GM18508 (cell line): Measurements from ENCODE around the gene RFNG.

ENCODE experiments used
- ATAC-seq: cut with Tn5 transposase; IDR thresholded peaks from one replicate; pipeline ENCODE4 v1.9.1; 2021; ENCODE audit warnings: moderate number of reproducible peaks; ENCODE audit not compliant: insufficient read depth, unreplicated experiment

RFNG gene

DNA sequence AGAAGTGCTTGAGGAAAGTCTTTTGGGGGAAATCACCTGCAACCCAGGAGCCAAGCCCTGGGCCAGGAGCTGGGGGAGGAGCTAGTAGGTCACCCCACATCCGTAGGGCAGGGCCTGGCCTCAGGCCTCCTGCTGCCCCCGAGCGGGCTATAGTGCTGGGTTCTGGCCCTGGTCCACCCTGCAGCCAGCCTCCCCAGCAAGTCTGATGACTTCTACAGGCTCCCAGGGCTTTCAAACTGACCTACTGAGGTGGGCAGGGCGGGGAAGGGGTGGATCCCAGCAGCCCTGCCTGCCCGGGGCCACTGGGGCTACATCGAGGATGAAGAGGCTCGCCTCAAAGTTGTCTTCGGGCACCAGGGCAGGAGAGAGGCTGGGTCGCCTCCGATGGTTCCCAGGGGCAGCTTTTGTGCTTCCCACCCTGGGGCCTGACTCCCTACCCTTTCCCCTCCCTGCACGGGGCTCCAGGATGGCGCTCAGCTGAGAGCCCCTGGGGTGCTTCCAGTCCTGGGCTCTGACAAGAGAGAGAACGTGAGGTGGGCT lies 33.9 kb downstream of the RFNG start:
- ATAC-seq = no peak

DNA sequence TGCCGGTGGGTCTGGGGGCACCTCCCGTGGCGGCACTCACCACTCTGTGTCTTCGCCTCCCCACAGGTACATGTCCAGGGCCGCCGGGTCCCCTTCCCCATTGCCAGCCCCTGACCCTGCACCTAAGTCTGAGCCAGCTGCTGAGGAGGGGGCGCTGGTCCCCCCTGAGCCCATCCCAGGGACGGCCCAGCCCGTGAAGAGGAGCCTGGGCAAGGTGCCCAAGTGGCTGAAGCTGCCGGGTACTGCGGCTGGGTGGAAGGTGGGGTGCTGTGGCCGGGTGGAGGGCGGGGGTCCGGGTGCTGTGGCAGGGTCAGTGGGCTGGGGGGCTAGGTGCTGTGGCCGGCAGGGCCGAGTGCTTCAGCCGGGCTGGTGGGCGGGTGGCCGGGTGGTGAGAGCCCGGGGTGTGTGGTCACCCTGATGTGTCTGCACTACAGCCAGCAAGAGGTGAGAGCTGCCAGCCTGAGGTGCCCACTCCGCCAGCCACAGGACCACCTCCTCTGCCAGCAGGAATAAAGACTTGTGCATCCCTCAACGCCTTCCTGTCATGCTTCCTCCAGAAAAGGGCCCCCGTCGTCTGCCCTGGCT lies 34.6 kb downstream of the RFNG start:
- ATAC-seq = no peak

DNA sequence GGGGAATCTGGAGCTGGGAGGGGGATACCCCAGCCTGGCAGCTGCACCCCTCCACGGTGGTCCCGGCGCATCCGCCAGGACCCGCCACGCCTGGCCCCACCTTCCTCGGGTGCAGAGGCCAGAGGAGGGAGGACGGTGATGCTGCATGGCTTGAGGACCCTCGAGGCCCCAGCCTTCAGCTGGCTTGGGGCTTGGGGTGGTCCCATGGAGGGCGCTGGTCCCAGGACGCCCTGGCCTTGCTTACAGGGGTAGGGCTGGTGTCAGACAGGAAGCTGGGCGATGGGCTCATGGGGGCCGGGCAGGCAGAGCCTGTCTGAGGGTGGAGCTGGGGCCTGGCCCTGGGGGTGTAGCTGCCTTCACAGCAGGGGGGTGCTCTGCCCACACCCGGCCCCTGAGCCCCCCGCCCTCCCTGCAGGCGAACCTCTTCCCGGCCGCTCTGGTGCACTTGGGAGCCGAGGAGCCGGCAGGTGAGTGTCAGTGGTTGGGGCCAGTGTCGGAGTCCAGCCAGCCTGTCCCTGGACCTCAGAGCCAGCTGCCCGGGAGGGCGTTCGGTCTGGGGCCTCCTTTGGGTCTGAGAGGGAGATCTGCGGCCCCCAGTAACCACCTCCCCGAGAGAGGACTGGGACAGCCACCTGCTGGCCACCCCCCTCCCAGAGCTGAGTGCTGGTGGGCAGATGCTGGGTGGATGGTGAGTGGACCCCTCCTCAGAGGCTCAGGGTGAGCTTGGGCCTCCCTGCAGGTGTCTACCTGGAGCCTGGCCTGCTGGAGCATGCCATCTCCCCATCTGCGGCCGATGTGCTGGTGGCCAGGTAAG lies 35.3 kb downstream of the RFNG start:
- ATAC-seq = no peak

DNA sequence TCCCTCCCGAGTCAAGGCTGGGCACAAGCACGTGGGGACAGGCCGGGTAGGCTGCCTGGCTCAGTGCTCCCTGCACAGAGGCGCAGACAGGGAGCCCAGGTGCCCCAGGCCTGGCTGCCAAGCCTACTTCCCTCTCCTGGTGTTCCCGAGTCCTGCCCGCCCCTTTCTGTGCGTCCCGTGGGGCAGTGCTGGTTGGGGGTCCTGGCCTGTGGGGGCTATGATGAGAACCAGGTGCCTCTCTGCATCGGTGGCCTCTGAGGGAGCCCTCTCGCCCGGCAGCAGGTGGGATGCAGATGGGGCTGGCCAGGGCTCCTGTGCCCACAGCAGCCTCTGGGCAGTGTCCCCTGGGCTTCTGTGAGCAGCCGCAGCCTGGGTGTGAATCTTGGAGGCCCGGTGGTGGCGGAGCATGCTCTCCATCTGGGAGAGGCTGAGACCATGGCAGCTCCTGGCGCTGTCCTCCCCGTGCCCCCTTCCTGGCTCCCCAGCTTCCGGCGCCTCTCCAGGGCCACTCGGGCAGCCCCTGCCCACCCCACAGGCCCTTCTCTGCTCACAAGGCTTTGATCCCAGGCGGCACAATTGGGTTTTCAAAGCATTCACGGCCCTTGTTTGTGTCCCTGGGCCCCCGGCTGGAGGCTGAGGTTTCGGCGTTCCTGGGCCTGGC lies 36.2 kb downstream of the RFNG start:
- ATAC-seq = no peak

DNA sequence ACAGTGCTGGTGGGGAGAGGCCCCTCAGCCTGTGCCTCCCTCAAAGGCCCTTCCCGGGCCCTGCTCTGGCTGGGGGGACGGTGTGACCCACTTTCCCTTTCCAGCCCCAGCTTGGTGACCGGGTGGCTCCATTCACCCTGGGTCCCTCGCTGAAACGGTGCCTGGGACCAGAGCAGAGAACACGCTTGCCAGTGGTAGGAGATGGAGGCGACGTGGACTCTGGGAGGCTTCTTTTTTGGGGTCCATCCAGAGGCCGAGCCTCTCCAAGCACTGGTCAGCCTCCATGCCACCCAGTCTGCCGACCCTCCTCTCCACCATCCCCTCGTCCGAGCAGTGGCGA lies 36.7 kb downstream of the RFNG start:
- ATAC-seq = no peak

DNA sequence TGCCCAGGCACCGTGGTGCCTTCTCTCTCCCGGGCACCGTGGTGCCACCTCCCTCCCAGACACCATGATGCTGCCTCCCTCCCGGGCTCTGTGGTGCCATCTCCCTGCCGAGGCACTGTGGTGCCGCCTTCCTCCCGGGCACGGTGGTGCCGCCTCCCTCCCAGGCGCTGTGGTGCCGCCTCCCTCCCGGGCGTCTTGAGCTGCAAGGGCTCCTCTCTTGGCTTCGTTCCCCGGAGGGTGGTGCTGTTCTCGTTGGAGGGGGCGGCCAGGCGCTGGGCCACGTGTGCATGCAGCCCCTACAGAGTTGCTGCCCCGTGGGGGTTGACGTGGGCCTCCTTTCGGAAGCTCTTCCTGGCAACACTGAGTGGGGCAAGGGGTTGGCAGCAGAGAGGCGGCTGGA lies 37.2 kb downstream of the RFNG start:
- no peak for ATAC-seq

DNA sequence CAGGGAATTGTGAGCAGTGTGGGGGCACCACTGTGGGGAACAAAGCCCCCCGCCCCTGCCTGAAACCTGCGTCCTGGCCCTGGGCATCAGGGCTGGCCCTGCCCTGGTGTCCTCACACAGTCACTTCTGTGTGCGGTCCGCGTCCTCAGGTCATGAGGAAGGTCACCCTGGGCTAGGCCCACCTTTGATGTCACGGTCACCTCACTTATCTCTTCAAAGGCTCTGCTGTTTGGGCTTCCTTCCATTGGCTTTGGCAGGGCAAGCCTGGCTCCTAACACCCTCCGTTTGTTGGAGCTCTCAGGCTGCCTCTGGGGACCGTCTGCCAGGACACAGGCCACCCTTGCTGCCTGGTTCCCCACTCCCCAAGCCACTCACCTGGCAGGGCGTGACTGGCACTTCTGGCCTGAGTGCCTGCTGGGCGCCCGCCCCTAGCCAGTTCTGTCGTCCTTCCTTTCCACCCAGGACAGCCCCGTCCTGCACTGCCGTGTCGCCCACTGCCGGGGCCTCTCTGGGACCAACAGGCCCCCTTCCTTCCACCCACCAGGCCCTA lies 37.8 kb downstream of the RFNG start:
- ATAC-seq = no peak

DNA sequence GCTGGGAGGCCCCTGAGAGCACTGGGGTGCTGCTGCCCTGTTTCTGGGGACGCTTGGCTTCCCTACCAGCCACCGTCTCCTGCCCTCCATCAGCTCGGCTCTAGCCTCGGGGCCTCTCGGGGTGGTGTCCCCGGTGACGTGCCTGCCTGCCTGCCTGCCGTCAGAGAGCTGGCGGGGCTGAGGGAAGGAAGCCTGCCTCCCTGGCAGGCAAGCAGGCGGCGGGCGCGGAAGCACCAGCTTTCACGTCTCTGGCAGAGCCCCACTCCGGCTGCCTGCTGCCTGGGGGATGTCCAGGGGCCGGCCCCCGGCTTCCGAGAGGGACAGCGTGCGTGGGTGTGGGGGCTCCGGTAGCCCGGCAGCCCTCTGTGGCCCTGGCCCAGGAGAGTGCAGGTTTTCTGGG lies 38.3 kb downstream of the RFNG start:
- no peak for ATAC-seq

DNA sequence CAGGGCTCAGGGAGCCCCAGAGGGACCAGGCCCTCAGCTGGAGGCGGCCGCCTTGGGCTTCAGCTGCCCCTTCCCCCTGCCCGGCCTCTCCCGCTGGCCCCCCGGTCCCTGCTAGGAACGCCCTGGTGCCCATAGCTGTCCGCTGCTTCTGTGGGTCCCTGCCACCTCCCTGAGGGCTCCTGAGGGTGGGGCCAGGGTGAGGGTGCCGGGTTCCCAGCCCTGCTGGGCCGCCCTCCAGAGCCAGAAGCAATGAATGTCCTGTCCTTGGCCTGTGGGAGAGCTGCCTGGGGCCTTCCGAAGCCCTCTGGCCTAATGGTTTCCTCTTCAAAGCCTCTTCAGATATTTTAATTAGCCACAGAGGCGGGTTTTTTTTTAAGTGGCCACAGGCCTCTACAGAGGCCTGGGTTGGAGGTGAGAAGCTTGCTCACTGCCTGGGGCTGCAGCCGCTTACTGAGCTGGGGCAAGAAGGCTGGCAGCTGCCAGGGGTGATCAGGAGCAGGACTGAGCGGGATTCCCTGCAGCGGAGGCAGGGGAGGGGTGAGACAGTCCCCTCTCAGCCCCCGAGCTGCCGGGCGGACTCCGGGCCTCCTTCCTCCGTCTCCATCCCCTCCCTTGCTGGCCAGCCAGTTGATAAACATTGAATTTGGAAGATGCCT lies 38.8 kb downstream of the RFNG start:
- no peak for ATAC-seq

DNA sequence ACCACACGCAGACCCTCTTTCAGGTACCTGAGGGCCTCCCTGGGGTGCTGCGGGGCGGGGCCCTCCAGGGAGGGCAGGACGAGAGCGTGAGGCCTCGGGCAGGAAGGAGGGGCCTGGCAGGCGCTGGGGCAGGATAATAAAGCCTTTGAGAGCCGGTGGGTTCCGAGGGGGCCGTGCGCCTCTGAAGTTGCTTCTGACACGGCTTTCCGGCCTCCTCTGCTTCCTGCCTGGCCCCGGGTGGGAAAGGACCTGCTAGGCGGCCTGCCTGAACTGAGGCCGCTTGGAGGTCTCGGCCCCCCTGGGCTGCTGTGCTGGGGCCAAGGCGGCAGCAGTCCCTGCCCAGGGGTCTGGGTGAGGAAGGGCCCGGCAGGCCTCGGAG lies 39.4 kb downstream of the RFNG start:
- no peak for ATAC-seq

DNA sequence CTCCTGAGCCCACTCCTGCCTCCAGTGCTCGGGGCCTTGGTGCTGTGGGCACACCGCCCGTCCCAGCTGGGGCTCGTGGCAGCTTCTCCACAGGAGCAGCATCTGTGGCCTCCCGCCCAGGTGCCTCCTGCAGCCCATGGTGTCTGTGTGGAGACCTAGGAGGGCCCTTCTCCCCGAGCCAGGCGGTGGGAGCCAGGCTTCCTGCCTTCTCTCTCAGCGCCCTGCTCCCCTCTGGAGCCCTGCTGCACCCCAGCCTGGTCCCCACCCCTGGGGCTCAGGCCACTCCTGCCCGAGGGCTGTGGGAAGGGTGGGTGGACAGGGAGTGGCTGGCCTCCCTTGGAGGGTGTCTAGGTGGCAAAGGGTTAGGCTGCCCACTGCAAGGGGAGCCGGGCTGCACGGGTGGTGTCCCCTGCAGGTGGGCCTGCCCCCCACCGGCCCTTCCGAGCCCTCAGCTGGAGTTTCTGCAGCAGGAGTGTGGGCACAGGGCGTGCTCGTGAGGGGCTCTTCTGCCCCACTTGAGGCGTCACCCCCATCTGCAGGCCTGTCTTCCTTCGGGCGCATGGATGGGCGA lies 39.9 kb downstream of the RFNG start:
- ATAC-seq = no peak

DNA sequence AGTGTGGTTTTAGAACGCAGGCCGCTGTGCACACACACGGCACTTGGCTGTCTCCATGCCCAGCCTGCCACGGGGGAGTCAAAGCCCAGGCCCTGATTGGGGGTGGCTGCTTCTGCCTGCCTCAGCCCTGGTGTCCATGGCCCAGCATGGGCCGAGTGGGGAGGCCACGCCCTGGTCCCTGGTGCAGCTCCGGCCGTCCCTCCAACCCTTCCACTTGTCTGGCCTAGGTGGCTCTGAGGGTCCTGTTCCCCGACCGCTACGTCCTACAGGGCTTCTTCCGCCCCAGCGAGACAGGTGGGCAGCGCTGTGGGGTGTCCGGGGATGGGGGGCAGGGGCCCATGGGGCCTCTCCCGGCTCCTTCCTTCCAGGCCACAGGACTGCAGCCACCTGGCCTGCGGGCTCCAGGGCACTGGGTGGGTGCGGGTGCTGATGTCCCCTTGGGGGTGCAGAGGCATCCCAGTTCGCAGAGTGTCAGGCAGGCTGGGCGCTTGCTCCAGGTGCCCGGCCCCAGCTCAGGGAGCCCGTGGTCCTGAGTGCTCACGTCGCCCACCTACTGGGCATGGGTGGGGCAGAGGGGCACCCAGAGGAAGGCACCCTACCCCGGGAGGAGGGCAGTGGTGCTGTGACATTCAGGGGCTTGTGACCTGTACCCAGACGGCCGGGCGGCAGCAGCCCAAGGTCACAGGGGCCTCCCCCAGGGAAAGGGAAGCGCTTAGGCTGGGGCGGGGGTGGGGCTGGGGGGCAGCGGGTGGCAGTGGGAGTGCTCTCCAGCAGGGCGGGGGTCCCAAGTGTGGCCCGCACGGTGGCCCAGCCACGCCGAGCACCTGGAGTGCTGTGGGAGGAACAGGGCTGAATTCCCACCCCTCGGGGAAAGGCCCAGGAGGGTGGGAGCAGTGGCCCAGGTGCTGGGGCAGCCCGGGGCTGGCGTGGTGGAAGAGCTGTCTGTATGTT lies 40.8 kb downstream of the RFNG start:
- ATAC-seq = no peak

DNA sequence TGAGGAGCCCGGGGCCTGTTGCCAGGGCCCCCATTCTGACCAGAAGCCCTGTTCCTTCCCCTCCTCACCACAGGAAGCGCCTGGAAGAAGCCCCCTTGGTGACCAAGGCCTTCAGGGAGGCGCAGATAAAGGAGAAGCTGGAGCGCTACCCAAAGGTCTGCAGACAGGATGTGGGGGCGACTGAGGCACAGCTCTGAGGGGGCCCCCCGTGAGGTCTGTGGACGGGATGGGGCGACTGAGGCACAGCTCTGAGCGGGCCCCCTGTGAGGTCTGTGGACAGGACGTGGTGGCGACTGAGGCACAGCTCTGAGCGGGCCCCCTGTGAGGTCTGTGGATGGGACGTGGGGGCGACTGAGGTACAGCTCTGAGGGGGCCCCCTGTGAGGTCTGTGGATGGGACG lies 42.2 kb downstream of the RFNG start:
- no peak for ATAC-seq

DNA sequence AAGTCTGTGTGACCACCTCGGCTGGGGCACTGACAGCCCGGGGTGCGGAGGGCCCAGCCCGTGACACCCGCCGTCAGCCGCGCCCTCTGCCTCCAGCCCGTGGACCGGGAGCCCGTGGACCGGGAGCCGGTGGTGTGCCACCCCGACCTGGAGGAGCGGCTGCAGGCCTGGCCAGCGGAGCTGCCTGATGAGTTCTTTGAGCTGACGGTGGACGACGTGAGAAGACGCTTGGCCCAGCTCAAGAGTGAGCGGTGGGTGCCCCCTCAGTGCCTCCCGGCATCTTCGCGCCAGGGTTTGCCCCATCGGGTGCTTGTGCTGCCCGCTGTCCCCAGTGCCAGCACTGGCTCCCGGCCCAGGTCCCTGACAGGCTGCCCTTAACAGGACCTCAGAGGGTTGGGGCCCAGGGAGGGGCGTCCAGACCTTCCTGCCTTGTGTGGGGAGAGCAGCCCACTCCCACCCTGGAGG lies 42.6 kb downstream of the RFNG start:
- no peak for ATAC-seq

DNA sequence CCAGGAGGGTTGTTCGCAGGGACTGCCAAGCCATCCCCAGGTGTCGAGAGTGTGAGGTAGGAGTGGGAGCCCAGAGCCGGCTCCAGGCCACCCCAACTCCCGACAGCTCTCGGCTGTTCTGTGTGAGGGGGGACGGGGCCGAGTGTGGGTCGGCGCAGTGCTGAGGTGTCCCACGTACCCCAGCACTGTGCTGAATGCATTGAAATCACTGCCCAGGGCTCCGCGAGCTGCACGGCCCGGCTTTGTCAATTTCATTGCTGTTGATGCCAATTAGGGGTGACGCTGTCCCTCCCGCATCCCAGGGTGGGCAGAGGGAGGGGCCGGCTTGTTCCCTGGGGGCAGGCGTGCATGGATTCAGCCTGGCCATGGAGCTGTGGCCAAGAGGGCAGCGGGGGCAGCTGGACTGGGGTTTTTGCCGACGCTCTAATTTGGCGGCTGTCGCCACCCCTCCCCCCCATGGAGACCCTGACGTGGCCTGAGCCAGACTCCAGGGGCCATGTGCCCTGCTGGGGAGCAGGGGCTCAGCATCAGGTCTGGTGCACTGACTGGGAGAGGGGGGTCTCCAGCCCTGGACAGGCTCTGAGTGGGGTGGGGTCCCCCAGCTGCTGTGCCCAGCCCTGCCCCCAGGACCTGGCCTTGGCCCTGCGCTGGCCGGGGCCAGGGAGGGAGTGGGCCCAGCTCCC lies 43.2 kb downstream of the RFNG start:
- no peak for ATAC-seq

DNA sequence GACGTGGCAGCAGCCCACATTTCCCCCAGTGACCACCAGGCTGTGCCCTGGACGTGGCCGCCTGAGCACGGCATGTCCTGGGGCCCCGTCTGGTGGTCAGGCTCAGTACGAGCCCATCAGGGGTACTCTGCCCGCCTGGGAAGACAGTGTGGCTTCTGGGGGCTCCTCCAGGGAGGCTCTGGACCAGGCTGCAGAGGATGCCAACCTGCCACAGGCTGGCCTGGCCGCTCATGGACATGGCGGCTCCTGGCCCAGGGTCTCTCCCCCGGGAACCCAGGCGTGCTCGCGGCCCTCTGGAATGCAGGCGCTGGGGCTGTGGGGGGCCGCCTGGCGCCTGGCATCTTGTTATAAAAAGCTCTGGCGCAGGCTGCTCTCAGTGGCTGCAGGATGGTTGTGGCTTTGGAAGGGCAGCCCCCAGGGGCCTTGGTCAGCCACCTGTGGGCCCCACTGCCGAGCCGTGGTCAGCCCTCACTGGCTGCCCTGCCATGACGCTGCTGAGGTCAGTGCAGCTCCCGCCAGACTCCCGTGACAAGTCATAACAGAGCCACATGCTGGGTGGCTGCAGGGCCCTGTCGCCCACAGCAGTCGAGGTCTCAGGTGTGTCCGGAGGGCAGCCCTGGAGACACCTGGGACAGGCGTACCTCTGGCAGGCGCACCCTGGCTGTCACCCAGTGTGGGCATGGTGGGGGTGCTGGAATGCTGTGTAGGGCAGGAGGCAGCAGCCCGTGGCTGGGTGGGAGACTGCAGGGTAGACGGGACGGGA lies 43.9 kb downstream of the RFNG start:
- ATAC-seq = no peak

DNA sequence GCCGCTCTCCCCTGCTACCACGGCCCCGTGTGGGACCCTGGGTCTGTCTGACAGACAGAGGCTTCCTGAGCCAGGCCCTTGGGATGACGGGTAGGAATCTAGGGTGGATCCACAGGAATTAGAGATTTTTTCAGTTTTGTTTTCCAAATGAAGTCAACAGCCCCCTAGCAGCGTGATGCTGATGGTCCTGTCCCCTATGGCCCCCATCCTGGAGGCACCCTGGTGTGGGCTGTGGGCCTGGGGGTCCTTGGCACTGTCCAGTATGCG lies 44.5 kb downstream of the RFNG start:
- no peak for ATAC-seq
